K562 (cell line): ENCODE data around the gene IRAK2. TPM values are rescaled to one million over a fixed set of nuclear protein-coding genes. Genes with fewer than 3 reads are reported as not detected.

Experiments
- ARID3B ChIP-seq: fragments of 250-450 bp; sonication (Bioruptor Pico); IDR thresholded peaks from 2 replicates; pipeline ENCODE4 v1.4.0; 2020; ENCODE audit warnings: borderline replicate concordance
- ATF7 ChIP-seq: fragments of 450-650 bp; IDR thresholded peaks from 2 replicates; pipeline ENCODE4 v1.7.1; 2014; ENCODE audit warnings: mild to moderate bottlenecking, moderate library complexity
- BRD4 ChIP-seq: fragments of 200-600 bp; sonication (generic); IDR thresholded peaks from 2 replicates; pipeline ENCODE4 v1.6.1; 2017; ENCODE audit warnings: inconsistent platforms
- EGR1 ChIP-seq: fragments of 450-650 bp; conservative IDR thresholded peaks from 2 replicates; pipeline ENCODE4 v1.6.1; 2017; ENCODE audit warnings: mild to moderate bottlenecking
- FOXP1 ChIP-seq: sonication (generic); formaldehyde crosslinking; IDR thresholded peaks from 2 replicates; pipeline ENCODE4 v1.8.0; 2022; ENCODE audit warnings: mild to moderate bottlenecking, missing genetic modification reagents
- HDAC3 ChIP-seq: fragments of 450-650 bp; IDR thresholded peaks from 2 replicates; pipeline ENCODE4 v1.6.1; 2018; ENCODE audit warnings: borderline replicate concordance, mild to moderate bottlenecking, moderate library complexity; ENCODE audit not compliant: partially characterized antibody
- MTA2 ChIP-seq: fragments of 450-650 bp; IDR thresholded peaks from 2 replicates; pipeline ENCODE4 v1.6.1; 2016; ENCODE audit warnings: low read depth
- NFE2L1 ChIP-seq: fragments of 450-650 bp; IDR thresholded peaks from 2 replicates; pipeline ENCODE4 v1.6.1; 2016; ENCODE audit warnings: missing genetic modification characterization, low read depth, mild to moderate bottlenecking, missing compliant biosample characterization, moderate library complexity, borderline replicate concordance
- POLR3G ChIP-seq: IDR thresholded peaks from 2 replicates; pipeline ENCODE4 v1.6.1; 2011; ENCODE audit not compliant: insufficient read length, insufficient replicate concordance; ENCODE audit errors: extremely low read depth
- PYGO2 ChIP-seq: fragments of 450-650 bp; IDR thresholded peaks from 2 replicates; pipeline ENCODE4 v1.6.1; 2016; ENCODE audit warnings: mild to moderate bottlenecking, missing genetic modification characterization, moderate library complexity, missing compliant biosample characterization
- RBM34 ChIP-seq: fragments of 200-400 bp; formaldehyde crosslinking; IDR thresholded peaks from 2 replicates; pipeline ENCODE4 v1.6.1; 2018; ENCODE audit warnings: low read length, borderline replicate concordance; ENCODE audit not compliant: insufficient read depth
- RFX1 ChIP-seq: fragments of 450-650 bp; IDR thresholded peaks from 2 replicates; pipeline ENCODE4 v1.6.1; 2016; ENCODE audit warnings: mild to moderate bottlenecking, moderate library complexity
- STAT6 ChIP-seq: sonication (generic); formaldehyde crosslinking; IDR thresholded peaks from 2 replicates; pipeline ENCODE4 v1.8.1; 2023; ENCODE audit warnings: mild to moderate bottlenecking, missing genetic modification reagents
- TBP ChIP-seq: optimal IDR thresholded peaks from 2 replicates; pipeline ENCODE3; 2011; ENCODE audit warnings: low read depth, low read length, improper control_type of control experiment
- TEAD1 ChIP-seq, 2 experiments: fragments of 450-650 bp in 1 of 2; sonication (generic) in 1 of 2; formaldehyde crosslinking; IDR thresholded peaks; 2 replicates each; pipeline versions ENCODE4 v1.4.0 to v1.8.0; 2020 to 2022; ENCODE audit warnings: mild to moderate bottlenecking in 2 of 2, missing genetic modification reagents in 1 of 2
- ZKSCAN8 ChIP-seq: fragments of 200-800 bp; sonication (Bioruptor generic); IDR thresholded peaks from 2 replicates; pipeline ENCODE4 v1.6.1; 2016; ENCODE audit warnings: missing genetic modification characterization, missing compliant biosample characterization
- ZNF12 ChIP-seq: sonication (generic); formaldehyde crosslinking; IDR thresholded peaks from 2 replicates; pipeline ENCODE4 v1.4.0; 2020; ENCODE audit warnings: mild to moderate bottlenecking, missing genetic modification reagents
- ZNF212 ChIP-seq: fragments of 450-650 bp; formaldehyde crosslinking; IDR thresholded peaks from 2 replicates; pipeline ENCODE4 v1.4.0; 2020; ENCODE audit warnings: mild to moderate bottlenecking
- ZNF583 ChIP-seq: fragments of 250-450 bp; sonication (Bioruptor Pico); IDR thresholded peaks from 2 replicates; pipeline ENCODE4 v1.4.0; 2020
- polyA plus RNA-seq, 8 experiments: library from polyadenylated mRNA; depleted of rRNA in 4 of 8; stranded (reverse) in 5 of 8; unstranded in 3 of 8; fragments of >200 nt; fragmentation: Nextera tagmentation in 2 of 8; fragmentation: Illumina TruSeq in 1 of 8; extraction: Ambion mirVana in 2 of 8; extraction: Trizol in 1 of 8; gene quantifications; 2 replicates each; pipeline versions ENCODE4 v1.2.1 to v1.2.3, GENCODE V29; 2011 to 2014; ENCODE audit warnings: inconsistent platforms in 1 of 8, missing spikeins in 1 of 8
- total RNA-seq, 7 experiments: library from RNA; depleted of rRNA in 6 of 7; stranded (reverse); fragments of >200 nt in 6 of 7; fragmentation: Illumina TruSeq in 2 of 7; extraction: Trizol in 2 of 7; gene quantifications; 2 replicates each; pipeline versions ENCODE4 v1.2.1 to v1.2.3, GENCODE V29; 2011 to 2021; ENCODE audit warnings: low replicate concordance in 1 of 7
- TF ChIP-seq, protein P1 (sequence below): fragments of 250-450 bp; sonication (Bioruptor Pico); IDR thresholded peaks from 2 replicates; pipeline ENCODE4 v1.9.0; 2021; ENCODE audit warnings: mild to moderate bottlenecking, inconsistent platforms
- TF ChIP-seq, protein P2 (sequence below), 2 experiments: fragments of 450-650 bp; IDR thresholded peaks; 2 replicates each; pipeline ENCODE4 v1.6.1; 2016

IRAK2 gene
- total and polyA plus RNA-seq, 9 of the 15 experiments (the other 6 are each of a cell fraction or from before 2014, with no cell fraction given): 0.42 to 4.4 (median 2.7) TPM

- TF ChIP-seq, protein P1, sequence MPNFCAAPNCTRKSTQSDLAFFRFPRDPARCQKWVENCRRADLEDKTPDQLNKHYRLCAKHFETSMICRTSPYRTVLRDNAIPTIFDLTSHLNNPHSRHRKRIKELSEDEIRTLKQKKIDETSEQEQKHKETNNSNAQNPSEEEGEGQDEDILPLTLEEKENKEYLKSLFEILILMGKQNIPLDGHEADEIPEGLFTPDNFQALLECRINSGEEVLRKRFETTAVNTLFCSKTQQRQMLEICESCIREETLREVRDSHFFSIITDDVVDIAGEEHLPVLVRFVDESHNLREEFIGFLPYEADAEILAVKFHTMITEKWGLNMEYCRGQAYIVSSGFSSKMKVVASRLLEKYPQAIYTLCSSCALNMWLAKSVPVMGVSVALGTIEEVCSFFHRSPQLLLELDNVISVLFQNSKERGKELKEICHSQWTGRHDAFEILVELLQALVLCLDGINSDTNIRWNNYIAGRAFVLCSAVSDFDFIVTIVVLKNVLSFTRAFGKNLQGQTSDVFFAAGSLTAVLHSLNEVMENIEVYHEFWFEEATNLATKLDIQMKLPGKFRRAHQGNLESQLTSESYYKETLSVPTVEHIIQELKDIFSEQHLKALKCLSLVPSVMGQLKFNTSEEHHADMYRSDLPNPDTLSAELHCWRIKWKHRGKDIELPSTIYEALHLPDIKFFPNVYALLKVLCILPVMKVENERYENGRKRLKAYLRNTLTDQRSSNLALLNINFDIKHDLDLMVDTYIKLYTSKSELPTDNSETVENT (CRISPR knock-in tag): no peak
- TF ChIP-seq MTA2 (no peak), ARID3B (CRISPR knock-in tag) (no peak), NFE2L1 (tag) (no peak), HDAC3 (peak; percentile 40), TBP (no peak), POLR3G (no peak), EGR1 (no peak), PYGO2 (tag) (no peak), TEAD1 (CRISPR knock-in tag; IDR thresholded peaks at IDR 0.05) (peak in 1 of 2 experiments; percentile 41; a peak in 1 of 4 replicates), ZNF583 (CRISPR knock-in tag) (no peak), RBM34 (no peak), ZNF12 (CRISPR knock-in tag) (no peak), ZNF212 (no peak), FOXP1 (CRISPR knock-in tag) (peak; percentile 52), RFX1 (no peak), STAT6 (peak; percentile 81), ATF7 (peak; percentile 84; the same call in 1 of the 2 replicates), ZKSCAN8 (CRISPR knock-in tag) (no peak), BRD4 (no peak)
- TF ChIP-seq, protein P2, sequence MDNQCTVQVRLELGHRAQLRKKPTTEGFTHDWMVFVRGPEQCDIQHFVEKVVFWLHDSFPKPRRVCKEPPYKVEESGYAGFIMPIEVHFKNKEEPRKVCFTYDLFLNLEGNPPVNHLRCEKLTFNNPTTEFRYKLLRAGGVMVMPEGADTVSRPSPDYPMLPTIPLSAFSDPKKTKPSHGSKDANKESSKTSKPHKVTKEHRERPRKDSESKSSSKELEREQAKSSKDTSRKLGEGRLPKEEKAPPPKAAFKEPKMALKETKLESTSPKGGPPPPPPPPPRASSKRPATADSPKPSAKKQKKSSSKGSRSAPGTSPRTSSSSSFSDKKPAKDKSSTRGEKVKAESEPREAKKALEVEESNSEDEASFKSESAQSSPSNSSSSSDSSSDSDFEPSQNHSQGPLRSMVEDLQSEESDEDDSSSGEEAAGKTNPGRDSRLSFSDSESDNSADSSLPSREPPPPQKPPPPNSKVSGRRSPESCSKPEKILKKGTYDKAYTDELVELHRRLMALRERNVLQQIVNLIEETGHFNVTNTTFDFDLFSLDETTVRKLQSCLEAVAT (IDR thresholded peaks at IDR 0.05): 0 out of 4 replicates have a peak, but pooled peaks of 1 of the 2 experiments have one; percentile 49
These were observed 21.8 kb upstream of the IRAK2 start (continued) for GRCh38 chr3:10142707-10143560.
